ENCODE results near the gene SMYD3. TPM values are rescaled to one million over a fixed set of nuclear protein-coding genes. Genes with fewer than 3 reads are reported as not detected.
"Not testable (repeated sequence)": the region's sequence is repeated elsewhere in the genome, so short reads cannot be mapped to it uniquely, and the experiment has no call there.

SMYD3 gene
- total RNA-seq, 4 donors from 2014 or later = 11.6 to 26.9 (median 18.3) TPM

DNA sequence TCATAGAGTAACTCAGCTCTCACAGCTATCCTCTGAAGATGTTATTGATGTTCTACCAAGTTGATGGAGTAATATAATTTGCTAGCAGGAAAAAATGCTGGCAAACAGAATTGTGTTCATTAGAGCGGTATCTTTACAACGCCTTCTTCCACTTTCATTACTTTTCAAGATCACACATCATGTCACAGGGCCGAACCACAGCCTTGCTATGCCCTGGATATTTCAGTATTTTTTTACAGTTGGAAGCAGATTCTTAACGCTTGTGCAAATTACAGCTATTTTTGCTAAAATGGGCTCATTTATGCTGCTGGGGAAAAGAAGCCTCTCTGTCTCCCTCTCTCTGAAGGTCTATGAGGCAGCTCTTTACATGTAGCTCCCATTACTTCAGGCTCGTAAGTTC, 720.1 kb downstream of the SMYD3 start:
- ATAC-seq = no peak
- Histone ChIP-seq H3K4me3 (no peak overlapping the region), H3K27ac (no peak overlapping the region), H3K4me1 (no peaks in the 10 kb centered on the region), H3K27me3 (no peaks in the 10 kb centered on the region), H3K9me3 (no peaks in the 10 kb centered on the region), H3K36me3 (no peaks in the 10 kb centered on the region)
- no peak for TF ChIP-seq POLR2A (IDR thresholded peaks at IDR 0.05)
- no peak for TF ChIP-seq POLR2AphosphoS5 (IDR thresholded peaks at IDR 0.05)
- no peak for TF ChIP-seq EP300 (IDR thresholded peaks at IDR 0.05)
- WGBS, 2 donors (ENCODE audit: low coverage in 1 of 2) = 88 to 97% methylated on average over 4 to 5 of the region's 5 CpGs

GRCh38 chr1:245779797-245780755, 727.0 kb downstream of the SMYD3 start:
- no peak for ATAC-seq
- 91 to 94% methylated on average over 9 of the region's 9 CpGs for WGBS, 2 donors (ENCODE audit: low coverage in 1 of 2)
- no peaks in the 10 kb centered on the region for H3K9me3 ChIP-seq

GRCh38 chr1:245777752-245778151, 729.3 kb downstream of the SMYD3 start:
- no peaks in the 10 kb centered on the region for H3K4me1 ChIP-seq
- no peak overlapping the region for H3K27ac ChIP-seq
- ATAC-seq = no peak
- TF ChIP-seq POLR2A (IDR thresholded peaks at IDR 0.05) (no peak), EP300 (IDR thresholded peaks at IDR 0.05) (no peak), POLR2AphosphoS5 (IDR thresholded peaks at IDR 0.05) (no peak)
- H3K9me3 ChIP-seq = no peaks in the 10 kb centered on the region
- no peaks in the 10 kb centered on the region for H3K36me3 ChIP-seq
- no peak overlapping the region for H3K4me3 ChIP-seq
- no peaks in the 10 kb centered on the region for H3K27me3 ChIP-seq
- WGBS, 2 donors (ENCODE audit: low coverage in 1 of 2) = 93 to 100% methylated on average over 2 to 3 of the region's 3 CpGs

More at GRCh38 chr1:245779797-245780755, 727.0 kb downstream of the SMYD3 start:
- Histone ChIP-seq H3K4me3 (no peak overlapping the region), H3K27me3 (no peaks in the 10 kb centered on the region), H3K36me3 (no peaks in the 10 kb centered on the region), H3K4me1 (no peaks in the 10 kb centered on the region), H3K27ac (no peak overlapping the region)
- TF ChIP-seq EP300 (IDR thresholded peaks at IDR 0.05) = no peak
- TF ChIP-seq CTCF (IDR thresholded peaks at IDR 0.05) = no peak
- no peak for TF ChIP-seq POLR2A (IDR thresholded peaks at IDR 0.05)
- TF ChIP-seq POLR2AphosphoS5 (IDR thresholded peaks at IDR 0.05) = no peak

GRCh38 chr1:245776694-245777332, 730.3 kb downstream of the SMYD3 start:
- H3K4me3 ChIP-seq = no peak overlapping the region
- TF ChIP-seq POLR2AphosphoS5 (IDR thresholded peaks at IDR 0.05) (no peak), EP300 (IDR thresholded peaks at IDR 0.05) (no peak), POLR2A (IDR thresholded peaks at IDR 0.05) (no peak), CTCF (IDR thresholded peaks at IDR 0.05) (no peak)
- H3K27me3 ChIP-seq = no peaks in the 10 kb centered on the region
- H3K4me1 ChIP-seq = peaks cover 0 to 7% (median 0%) of the 10 kb centered on the region in 3 donors
- no peaks in the 10 kb centered on the region for H3K36me3 ChIP-seq
- no peak overlapping the region for H3K27ac ChIP-seq
- 78 to 92% methylated on average over 2 to 5 of the region's 5 CpGs for WGBS, 2 donors (ENCODE audit: low coverage in 1 of 2)
- no peak for ATAC-seq
- no peaks in the 10 kb centered on the region for H3K9me3 ChIP-seq

GRCh38 chr1:245776139-245776538, 730.9 kb downstream of the SMYD3 start:
- Histone ChIP-seq H3K27me3 (no peaks in the 10 kb centered on the region), H3K4me1 (peaks cover 0 to 14% (median 0%) of the 10 kb centered on the region in 3 donors), H3K4me3 (no peak overlapping the region), H3K27ac (no peak overlapping the region), H3K36me3 (no peaks in the 10 kb centered on the region), H3K9me3 (no peaks in the 10 kb centered on the region)
- TF ChIP-seq POLR2A (IDR thresholded peaks at IDR 0.05) = no peak
- TF ChIP-seq EP300 (IDR thresholded peaks at IDR 0.05) = no peak
- TF ChIP-seq CTCF (IDR thresholded peaks at IDR 0.05) = no peak
- no peak for TF ChIP-seq POLR2AphosphoS5 (IDR thresholded peaks at IDR 0.05)
- 86 to 91% methylated on average over 3 to 4 of the region's 4 CpGs for WGBS, 2 donors (ENCODE audit: low coverage in 1 of 2)
- no peak for ATAC-seq

DNA sequence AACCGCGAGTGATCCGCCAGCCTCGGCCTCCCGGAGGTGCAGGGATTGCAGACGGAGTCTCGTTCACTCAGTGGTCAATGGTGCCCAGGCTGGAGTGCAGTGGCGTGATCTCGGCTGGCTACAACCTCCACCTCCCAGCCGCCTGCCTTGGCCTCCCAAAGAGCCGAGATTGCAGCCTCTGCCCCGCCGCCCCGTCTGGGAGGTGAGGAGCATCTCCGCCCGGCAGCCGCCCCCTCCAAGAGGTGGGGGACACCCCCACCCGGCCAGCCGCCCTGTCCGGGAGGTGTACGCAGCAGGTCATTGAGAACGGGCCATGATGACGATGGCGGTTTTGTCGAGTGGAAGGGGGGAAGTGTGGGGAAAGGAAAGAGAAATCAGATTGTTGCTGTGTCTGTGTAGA, 732.1 kb downstream of the SMYD3 start:
- H3K4me1 ChIP-seq = peaks cover 0 to 22% (median 0%) of the 10 kb centered on the region in 3 donors
- not testable (repeated sequence) for H3K36me3 ChIP-seq, H3K9me3 ChIP-seq, H3K27me3 ChIP-seq, ATAC-seq, H3K27ac ChIP-seq, H3K4me3 ChIP-seq
- no CpG with 5 or more reads among the region's 25 CpGs for WGBS, 2 donors (ENCODE audit: low coverage in 1 of 2)

Measured in gastroesophageal sphincter (tissue), 4 donors.